ENCODE data around the gene SRRM5.

DNA sequence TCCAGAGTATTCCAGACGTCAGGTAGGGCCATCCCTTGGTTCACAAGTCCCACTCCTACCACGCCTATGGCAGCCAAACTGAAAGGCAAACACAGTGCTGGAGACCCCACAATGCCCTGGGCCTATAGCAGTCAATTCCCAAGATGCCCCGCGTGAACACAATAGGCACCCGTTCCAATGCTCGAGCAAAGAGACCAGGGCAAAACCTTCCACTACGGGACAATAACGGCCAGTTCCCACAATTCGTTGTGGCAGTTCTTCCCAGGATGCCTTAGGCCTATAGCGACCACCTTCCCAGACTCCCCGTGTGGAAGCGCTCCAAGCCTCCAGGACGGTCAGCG lies 7.0 kb downstream of the SRRM5 start:
- no peak for TF ChIP-seq EZH2 (IDR thresholded peaks at IDR 0.05; ENCODE audit: borderline replicate concordance, low read depth, low read length, poor library complexity, severe bottlenecking)
- TF ChIP-seq, protein P1, sequence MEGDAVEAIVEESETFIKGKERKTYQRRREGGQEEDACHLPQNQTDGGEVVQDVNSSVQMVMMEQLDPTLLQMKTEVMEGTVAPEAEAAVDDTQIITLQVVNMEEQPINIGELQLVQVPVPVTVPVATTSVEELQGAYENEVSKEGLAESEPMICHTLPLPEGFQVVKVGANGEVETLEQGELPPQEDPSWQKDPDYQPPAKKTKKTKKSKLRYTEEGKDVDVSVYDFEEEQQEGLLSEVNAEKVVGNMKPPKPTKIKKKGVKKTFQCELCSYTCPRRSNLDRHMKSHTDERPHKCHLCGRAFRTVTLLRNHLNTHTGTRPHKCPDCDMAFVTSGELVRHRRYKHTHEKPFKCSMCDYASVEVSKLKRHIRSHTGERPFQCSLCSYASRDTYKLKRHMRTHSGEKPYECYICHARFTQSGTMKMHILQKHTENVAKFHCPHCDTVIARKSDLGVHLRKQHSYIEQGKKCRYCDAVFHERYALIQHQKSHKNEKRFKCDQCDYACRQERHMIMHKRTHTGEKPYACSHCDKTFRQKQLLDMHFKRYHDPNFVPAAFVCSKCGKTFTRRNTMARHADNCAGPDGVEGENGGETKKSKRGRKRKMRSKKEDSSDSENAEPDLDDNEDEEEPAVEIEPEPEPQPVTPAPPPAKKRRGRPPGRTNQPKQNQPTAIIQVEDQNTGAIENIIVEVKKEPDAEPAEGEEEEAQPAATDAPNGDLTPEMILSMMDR (conservative IDR thresholded peaks at IDR 0.05; ENCODE audit: low read depth, low read length) = no peak
